SU-DHL-6 (cell line): ENCODE data around the gene POLG.

Experiments
- H2AFZ ChIP-seq: fragments of 200-600 bp; sonication (generic); 2 replicates; pipeline ENCODE4 v1.6.1; 2014; ENCODE audit warnings: low read depth, mild to moderate bottlenecking, moderate library complexity, mixed read lengths, antibody characterized with exemption, low read length; ENCODE audit not compliant: severe bottlenecking
- H3F3A ChIP-seq: fragments of 200-600 bp; shearing (Covaris generic); 2 replicates; pipeline ENCODE4 v1.6.0; 2016; ENCODE audit warnings: antibody characterized with exemption, mild to moderate bottlenecking; ENCODE audit not compliant: insufficient read depth
- H3K27ac ChIP-seq: fragments of 200-600 bp; sonication (generic); 2 replicates; pipeline ENCODE4 v1.5.1; 2016; ENCODE audit warnings: low read depth, mild to moderate bottlenecking, low read length, moderate library complexity, mixed read lengths
- H3K27me3 ChIP-seq: fragments of 200-600 bp; sonication (generic), shearing (Covaris generic); 2 replicates; pipeline ENCODE4 v1.6.0; 2014; ENCODE audit warnings: mild to moderate bottlenecking, low read length
- H3K36me3 ChIP-seq: fragments of 200-600 bp; sonication (generic); 2 replicates; pipeline ENCODE4 v1.6.1; 2014; ENCODE audit warnings: mild to moderate bottlenecking, low read length, mixed read lengths
- H3K4me2 ChIP-seq: fragments of 300-600, 200-600 bp; shearing (Covaris generic), sonication (generic); 2 replicates; pipeline ENCODE4 v1.6.0; 2014; ENCODE audit warnings: low read length, low read depth, mild to moderate bottlenecking; ENCODE audit not compliant: poor library complexity, severe bottlenecking
- H3K4me3 ChIP-seq: fragments of 200-600 bp; sonication (generic); 2 replicates; pipeline ENCODE4 v1.5.1; 2014; ENCODE audit warnings: antibody characterized with exemption, low read length, mild to moderate bottlenecking, mixed read lengths; ENCODE audit not compliant: insufficient read depth, poor library complexity, severe bottlenecking
- H3K79me2 ChIP-seq: fragments of 200-600 bp; sonication (generic); 2 replicates; pipeline ENCODE4 v1.6.1; 2014; ENCODE audit warnings: mild to moderate bottlenecking, low read length, moderate library complexity; ENCODE audit not compliant: insufficient read depth
- H3K9ac ChIP-seq: fragments of 200-600 bp; sonication (generic); 2 replicates; pipeline ENCODE4 v1.7.0; 2014; ENCODE audit warnings: mild to moderate bottlenecking, low read length
- H3K9me2 ChIP-seq: fragments of 200-600 bp; sonication (generic); replicated peaks from 2 replicates; pipeline ENCODE4 v1.6.1; 2014; ENCODE audit warnings: low read length; ENCODE audit not compliant: insufficient read depth
- H3K9me3 ChIP-seq: fragments of 200-600 bp; sonication (generic); 2 replicates; pipeline ENCODE4 v1.6.1; 2014; ENCODE audit warnings: low read length, mixed read lengths; ENCODE audit not compliant: insufficient read depth
- H4K20me1 ChIP-seq: fragments of 200-600 bp; sonication (generic); 2 replicates; pipeline ENCODE4 v1.6.1; 2014; ENCODE audit warnings: low read depth, mild to moderate bottlenecking, antibody characterized with exemption, low read length, moderate library complexity, mixed read lengths
- EZH2phosphoT487 ChIP-seq: fragments of 200-600 bp; sonication (generic), shearing (Covaris generic); conservative IDR thresholded peaks from 2 replicates; pipeline ENCODE4 v1.6.1; 2018; ENCODE audit warnings: mild to moderate bottlenecking, antibody characterized with exemption, low read length, moderate library complexity, mixed read lengths
- TF ChIP-seq, protein P1 (sequence below): fragments of 200-600 bp; sonication (generic); IDR thresholded peaks from one replicate; pipeline ENCODE4 v1.5.1; 2017; ENCODE audit warnings: antibody characterized with exemption, mild to moderate bottlenecking, low read length, moderate library complexity; ENCODE audit not compliant: insufficient read depth, poor library complexity, severe bottlenecking

Gene POLG

GRCh38 chr15:89345248-89345647 lies 10.6 kb upstream of the POLG start:
- H3K4me3 ChIP-seq, result no peak overlapping the region
- no peaks in the 10 kb centered on the region for H3K79me2 ChIP-seq
- no peaks in the 10 kb centered on the region for H3F3A ChIP-seq
- no peaks in the 10 kb centered on the region for H3K9me3 ChIP-seq
- H3K36me3 ChIP-seq, result no peaks in the 10 kb centered on the region
- TF ChIP-seq EZH2phosphoT487, result no peak
- TF ChIP-seq, protein P1, sequence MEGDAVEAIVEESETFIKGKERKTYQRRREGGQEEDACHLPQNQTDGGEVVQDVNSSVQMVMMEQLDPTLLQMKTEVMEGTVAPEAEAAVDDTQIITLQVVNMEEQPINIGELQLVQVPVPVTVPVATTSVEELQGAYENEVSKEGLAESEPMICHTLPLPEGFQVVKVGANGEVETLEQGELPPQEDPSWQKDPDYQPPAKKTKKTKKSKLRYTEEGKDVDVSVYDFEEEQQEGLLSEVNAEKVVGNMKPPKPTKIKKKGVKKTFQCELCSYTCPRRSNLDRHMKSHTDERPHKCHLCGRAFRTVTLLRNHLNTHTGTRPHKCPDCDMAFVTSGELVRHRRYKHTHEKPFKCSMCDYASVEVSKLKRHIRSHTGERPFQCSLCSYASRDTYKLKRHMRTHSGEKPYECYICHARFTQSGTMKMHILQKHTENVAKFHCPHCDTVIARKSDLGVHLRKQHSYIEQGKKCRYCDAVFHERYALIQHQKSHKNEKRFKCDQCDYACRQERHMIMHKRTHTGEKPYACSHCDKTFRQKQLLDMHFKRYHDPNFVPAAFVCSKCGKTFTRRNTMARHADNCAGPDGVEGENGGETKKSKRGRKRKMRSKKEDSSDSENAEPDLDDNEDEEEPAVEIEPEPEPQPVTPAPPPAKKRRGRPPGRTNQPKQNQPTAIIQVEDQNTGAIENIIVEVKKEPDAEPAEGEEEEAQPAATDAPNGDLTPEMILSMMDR, result no peak
- H2AFZ ChIP-seq, result no peak overlapping the region
- H3K4me2 ChIP-seq, result no peak overlapping the region
- H3K27ac ChIP-seq, result no peak overlapping the region
- H3K27me3 ChIP-seq, result no peaks in the 10 kb centered on the region
- no peaks in the 10 kb centered on the region for H4K20me1 ChIP-seq
- no peaks in the 10 kb centered on the region for H3K9me2 ChIP-seq
- H3K9ac ChIP-seq, result no peak overlapping the region

- Histone ChIP-seq H3K27me3 (no peaks in the 10 kb centered on the region), H3K36me3 (no peaks in the 10 kb centered on the region), H3K27ac (no peak overlapping the region), H3K9me3 (no peaks in the 10 kb centered on the region), H2AFZ (no peak overlapping the region), H3K4me3 (no peak overlapping the region), H3F3A (no peaks in the 10 kb centered on the region), H3K4me2 (no peak overlapping the region), H3K79me2 (no peaks in the 10 kb centered on the region), H3K9me2 (no peaks in the 10 kb centered on the region), H4K20me1 (no peaks in the 10 kb centered on the region), H3K9ac (no peak overlapping the region)
- TF ChIP-seq, protein P1, result no peak
- no peak for TF ChIP-seq EZH2phosphoT487
These were observed 8.2 kb upstream of the POLG start for GRCh38 chr15:89342840-89343239.

DNA sequence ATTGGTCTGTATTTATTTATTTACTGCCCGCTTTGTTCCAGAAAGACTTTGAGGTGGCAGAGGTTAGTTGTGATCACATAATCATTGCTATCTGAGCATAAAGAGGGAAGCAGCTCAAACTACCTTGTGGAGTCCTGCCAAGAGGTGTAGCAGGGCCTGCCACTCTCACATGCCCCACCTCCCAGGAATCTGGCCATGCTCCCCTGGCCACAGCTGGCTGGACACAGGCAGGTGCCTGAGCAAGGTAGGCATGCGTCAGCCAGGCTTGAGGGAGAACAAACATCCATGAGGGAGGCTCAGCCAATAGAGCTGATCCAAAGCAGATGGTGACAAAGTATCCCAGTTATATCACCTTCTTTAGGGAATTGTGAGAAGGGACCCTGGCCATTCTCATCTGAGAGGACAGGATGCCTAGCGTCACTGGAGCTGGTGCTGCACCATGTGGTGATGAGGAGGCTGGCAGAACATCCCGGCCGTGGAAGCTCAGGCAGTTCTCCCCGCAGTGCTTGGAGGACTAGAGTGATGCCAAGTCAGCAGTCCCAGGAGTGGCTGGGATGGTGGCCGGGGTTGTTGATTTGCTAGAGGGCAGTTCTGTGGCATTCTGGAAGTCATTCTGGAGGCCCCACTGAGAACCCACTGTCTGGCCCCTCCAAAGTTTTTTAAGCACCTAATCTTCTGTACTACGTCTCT lies 6.8 kb upstream of the POLG start:
- Histone ChIP-seq H3K27me3 (no peaks in the 10 kb centered on the region), H3K27ac (no peak overlapping the region), H3K36me3 (no peaks in the 10 kb centered on the region), H3K9me2 (no peaks in the 10 kb centered on the region), H3K9me3 (no peaks in the 10 kb centered on the region), H3K9ac (no peak overlapping the region), H4K20me1 (no peaks in the 10 kb centered on the region), H3K4me2 (no peak overlapping the region), H3F3A (no peaks in the 10 kb centered on the region), H3K4me3 (no peak overlapping the region), H2AFZ (no peak overlapping the region), H3K79me2 (no peaks in the 10 kb centered on the region)
- no peak for TF ChIP-seq EZH2phosphoT487
- TF ChIP-seq, protein P1, result no peak
